IMR-90 (cell line): ENCODE data around the gene PAXIP1. TPM values are rescaled to one million over a fixed set of nuclear protein-coding genes. Genes with fewer than 3 reads are reported as not detected.

Experiments used
- ATAC-seq: fragments of 200-7000 bp; cut with Tn5 transposase; 2 replicates; pipeline ENCODE4 v1.9.1; 2020; ENCODE audit warnings: low read depth, mild to moderate bottlenecking, moderate library complexity
- BruUV-seq: library from RNA; stranded (reverse); fragments of 400-500 nt; replicated peaks from 2 replicates; lab custom pipeline; 2021; lab: Mats Ljungman, UMichigan
- CTCF ChIA-PET: fragments of 300-600 bp; formaldehyde crosslinking; extraction: SDS; loops from one replicate; lab custom pipeline; 2021; ENCODE audit warnings: antibody characterized with exemption; lab: Yijun Ruan, JAX
- POLR2A ChIA-PET: fragments of 300-600 bp; sonication (Branson Sonifier 250); formaldehyde crosslinking; loops from one replicate; lab custom pipeline; 2022; ENCODE audit warnings: antibody characterized with exemption; ENCODE audit not compliant: unreplicated experiment; lab: Charles Lee
- DNase-seq: peaks from one replicate; pipeline ENCODE4 v3.0.0; 2013
- H2AFZ ChIP-seq: replicated peaks from 2 replicates; pipeline ENCODE3; 2013; ENCODE audit warnings: low read length, mild to moderate bottlenecking; ENCODE audit not compliant: poor library complexity
- H2AK5ac ChIP-seq: 2 replicates; pipeline ENCODE4 v1.6.1; 2013; ENCODE audit warnings: low read depth, low read length, inconsistent platforms
- H2AK9ac ChIP-seq: replicated peaks from 2 replicates; pipeline ENCODE3; 2013; ENCODE audit warnings: mild to moderate bottlenecking, low read depth, low read length, moderate library complexity; ENCODE audit not compliant: poor library complexity
- H2BK120ac ChIP-seq: 2 replicates; pipeline ENCODE4 v1.6.1; 2013; ENCODE audit warnings: low read depth, low read length, inconsistent platforms
- H2BK15ac ChIP-seq: 3 replicates; pipeline ENCODE4 v1.6.1; 2013; ENCODE audit warnings: low read depth, low read length, inconsistent platforms
- H2BK20ac ChIP-seq: 2 replicates; pipeline ENCODE4 v1.6.1; 2013; ENCODE audit warnings: low read depth, mild to moderate bottlenecking, inconsistent platforms, low read length, moderate library complexity
- H2BK5ac ChIP-seq: 2 replicates; pipeline ENCODE4 v1.6.1; 2013; ENCODE audit warnings: mild to moderate bottlenecking, low read depth, low read length, inconsistent platforms; ENCODE audit not compliant: poor library complexity, severe bottlenecking
- H3K14ac ChIP-seq: replicated peaks from 2 replicates; pipeline ENCODE4 v1.6.1; 2013; ENCODE audit warnings: low read depth, low read length, inconsistent platforms
- H3K18ac ChIP-seq: 2 replicates; pipeline ENCODE4 v1.6.1; 2013; ENCODE audit warnings: low read depth, low read length, control low read depth
- H3K23ac ChIP-seq: 2 replicates; pipeline ENCODE4 v1.6.1; 2013; ENCODE audit warnings: low read depth, low read length, inconsistent platforms
- H3K27ac ChIP-seq: 2 replicates; pipeline ENCODE4 v1.5.1; 2013; ENCODE audit warnings: mild to moderate bottlenecking, control low read depth, low read length; ENCODE audit not compliant: insufficient read depth
- H3K27me3 ChIP-seq: 2 replicates; pipeline ENCODE4 v1.6.1; 2013; ENCODE audit warnings: low read length; ENCODE audit not compliant: control insufficient read depth, insufficient read depth
- H3K36me3 ChIP-seq: 2 replicates; pipeline ENCODE4 v1.6.1; 2013; ENCODE audit warnings: low read length, mixed read lengths; ENCODE audit not compliant: control insufficient read depth, insufficient read depth
- H3K4ac ChIP-seq: 2 replicates; pipeline ENCODE4 v1.6.1; 2013; ENCODE audit warnings: low read depth, low read length, inconsistent platforms
- H3K4me1 ChIP-seq: 2 replicates; pipeline ENCODE4 v1.6.1; 2013; ENCODE audit warnings: low read length, mixed read lengths; ENCODE audit not compliant: control insufficient read depth, insufficient read depth
- H3K4me2 ChIP-seq: 2 replicates; pipeline ENCODE4 v1.6.1; 2013; ENCODE audit warnings: low read depth, mild to moderate bottlenecking, control low read depth, low read length, moderate library complexity
- H3K4me3 ChIP-seq: 2 replicates; pipeline ENCODE4 v1.5.1; 2013; ENCODE audit warnings: low read depth, mild to moderate bottlenecking, control low read depth, low read length, moderate library complexity; ENCODE audit not compliant: insufficient read depth
- H3K56ac ChIP-seq: 2 replicates; pipeline ENCODE4 v1.6.1; 2013; ENCODE audit warnings: low read length, inconsistent platforms; ENCODE audit not compliant: insufficient read depth; ENCODE audit errors: extremely low read depth
- H3K79me1 ChIP-seq, 2 experiments: 2 replicates each; pipeline ENCODE4 v1.6.1; 2013; ENCODE audit warnings: low read length in 2 of 2, inconsistent platforms in 1 of 2, low read depth in 1 of 2
- H3K9ac ChIP-seq: 2 replicates; pipeline ENCODE4 v1.6.1; 2013; ENCODE audit warnings: low read depth, low read length, control low read depth
- H3K9me1 ChIP-seq: 2 replicates; pipeline ENCODE4 v1.6.1; 2013; ENCODE audit warnings: low read length, inconsistent platforms; ENCODE audit not compliant: insufficient read depth
- H3K9me3 ChIP-seq: 2 replicates; pipeline ENCODE4 v1.6.1; 2013; ENCODE audit warnings: low read length; ENCODE audit not compliant: control insufficient read depth, insufficient read depth
- H4K20me1 ChIP-seq: 2 replicates; pipeline ENCODE4 v1.6.1; 2013; ENCODE audit warnings: low read length, inconsistent platforms; ENCODE audit not compliant: insufficient read depth
- H4K5ac ChIP-seq: 2 replicates; pipeline ENCODE4 v1.6.1; 2013; ENCODE audit warnings: mild to moderate bottlenecking, low read depth, low read length, control low read depth
- H4K8ac ChIP-seq, 2 experiments: 2 replicates each; pipeline ENCODE4 v1.6.1; 2013; ENCODE audit warnings: low read depth in 2 of 2, low read length in 2 of 2, control low read depth in 1 of 2, inconsistent platforms in 1 of 2
- H4K91ac ChIP-seq: 2 replicates; pipeline ENCODE4 v1.6.1; 2013; ENCODE audit warnings: low read depth, low read length, inconsistent platforms; ENCODE audit not compliant: insufficient read depth
- BHLHE40 ChIP-seq: fragments of 150-350 bp; IDR thresholded peaks from 2 replicates; pipeline ENCODE4 v1.6.1; 2016; ENCODE audit warnings: mild to moderate bottlenecking, low read depth, low read length
- CEBPB ChIP-seq: IDR thresholded peaks from 2 replicates; pipeline ENCODE4 v1.6.1; 2012; ENCODE audit warnings: low read depth, low read length, improper control_type of control experiment
- CHD1 ChIP-seq: IDR thresholded peaks from 2 replicates; pipeline ENCODE4 v1.6.1; 2012; ENCODE audit warnings: low read depth, low read length, improper control_type of control experiment
- CTCF ChIP-seq: conservative IDR thresholded peaks from 2 replicates; pipeline ENCODE4 v1.5.1; 2012; ENCODE audit warnings: mild to moderate bottlenecking, low read depth, low read length, improper control_type of control experiment
- FOS ChIP-seq: fragments of 150-350 bp; IDR thresholded peaks from 2 replicates; pipeline ENCODE4 v1.6.1; 2016; ENCODE audit warnings: low read depth, low read length
- MXI1 ChIP-seq: IDR thresholded peaks from 2 replicates; pipeline ENCODE4 v1.6.1; 2012; ENCODE audit warnings: low read depth, mild to moderate bottlenecking, low read length, moderate library complexity, borderline replicate concordance
- NFE2L2 ChIP-seq: fragments of 150-350 bp; IDR thresholded peaks from 2 replicates; pipeline ENCODE4 v1.6.1; 2016; ENCODE audit warnings: low read depth, mild to moderate bottlenecking, low read length
- POLR2A ChIP-seq: IDR thresholded peaks from 2 replicates; pipeline ENCODE4 v1.6.1; 2012; ENCODE audit warnings: mild to moderate bottlenecking, low read depth, low read length
- RCOR1 ChIP-seq: IDR thresholded peaks from 2 replicates; pipeline ENCODE4 v1.6.1; 2012; ENCODE audit warnings: mild to moderate bottlenecking, low read length, improper control_type of control experiment; ENCODE audit not compliant: insufficient replicate concordance
- SMC3 ChIP-seq: fragments of 150-350 bp; IDR thresholded peaks from 2 replicates; pipeline ENCODE4 v1.6.1; 2016; ENCODE audit warnings: low read depth, mild to moderate bottlenecking, antibody characterized with exemption, low read length, moderate library complexity
- WGBS, 2 experiments: methylation state at CpG; one replicate each; pipeline versions ENCODE4 v1.1.5 to v1.1.7; 2013; ENCODE audit warnings: missing lambda C conversion rate in 2 of 2; ENCODE audit not compliant: insufficient read length in 1 of 2; ENCODE audit errors: extremely low coverage in 2 of 2; 5-methylcytosine and 5-hydroxymethylcytosine counted together
- dilution Hi-C: fragments of 300-500 bp; cut with HindIII; formaldehyde crosslinking; loops from one replicate; pipeline ENCODE4 v1.14.3; 2018; ENCODE audit warnings: low sequenced_read_pairs; ENCODE audit not compliant: unreplicated experiment
- in situ Hi-C: fragments of 300-500 bp; cut with MboI; formaldehyde crosslinking; loops from 3 replicates; pipeline ENCODE4 v1.14.3; 2019; ENCODE audit warnings: low sequenced_read_pairs, inconsistent platforms, mixed read lengths
- intact Hi-C: fragments of 100-400 bp; cut with micrococcal nuclease; formaldehyde crosslinking; loops from 2 replicates; pipeline ENCODE4 v1.10.0; 2022
- polyA plus RNA-seq, 3 experiments: library from polyadenylated mRNA; depleted of rRNA; stranded (reverse); fragments of >200 nt; gene quantifications; 2 replicates each; pipeline ENCODE4 v1.2.3, GENCODE V29; 2012; ENCODE audit warnings: low replicate concordance in 1 of 3
- total RNA-seq: library from RNA; depleted of rRNA; stranded (reverse); fragments of >200 nt; gene quantifications from 2 replicates; pipeline ENCODE4 v1.2.3, GENCODE V29; 2012
- TF ChIP-seq, protein P1 (sequence below): fragments of 150-350 bp; IDR thresholded peaks from 2 replicates; pipeline ENCODE4 v1.6.1; 2016; ENCODE audit warnings: low read depth, mild to moderate bottlenecking, low read length, moderate library complexity, borderline replicate concordance

PAXIP1 gene
- total and polyA plus RNA-seq, 2 of the 4 experiments (the other 2 are of a cell fraction): 7.3 to 8.7 TPM

- dilution Hi-C loops: no loop called here
- CTCF ChIA-PET: no interaction called here
- 100% methylated on average over 2 of the region's 7 CpGs; no CpG with 5 or more reads in 1 of the 2 experiments for WGBS, 2 experiments
Observed at GRCh38 chr7:154973381-154973780, 29.5 kb downstream of the PAXIP1 start.

More at GRCh38 chr7:154973381-154973780, 29.5 kb downstream of the PAXIP1 start:
- Histone ChIP-seq H2BK5ac (no peak overlapping the region), H3K9me1 (peaks cover 4% of the 10 kb centered on the region; the same call in 1 of the 2 replicates), H3K9me3 (no peaks in the 10 kb centered on the region), H3K4me1 (no peaks in the 10 kb centered on the region), H3K56ac (no peak overlapping the region), H2BK120ac (no peak overlapping the region), H4K8ac (no peak overlapping the region), H2AFZ (no peak overlapping the region), H2AK9ac (no peak overlapping the region), H3K14ac (no peak overlapping the region), H3K79me1 (peaks cover 0 to 3% of the 10 kb centered on the region in 2 experiments; a peak in 2 of 4 replicates), H4K5ac (no peak overlapping the region), H3K4ac (no peak overlapping the region), H3K36me3 (peaks cover 29% of the 10 kb centered on the region), H4K20me1 (no peaks in the 10 kb centered on the region), H3K4me2 (no peak overlapping the region), H3K4me3 (no peak overlapping the region), H3K9ac (no peak overlapping the region), H2AK5ac (no peak overlapping the region), H4K91ac (no peak overlapping the region), H3K27ac (no peak overlapping the region), H2BK15ac (no peak overlapping the region), H3K27me3 (no peaks in the 10 kb centered on the region), H3K23ac (no peak overlapping the region), H2BK20ac (no peak overlapping the region), H3K18ac (no peak overlapping the region)
- ATAC-seq: no peak
- no peak for TF ChIP-seq POLR2A
- TF ChIP-seq NFE2L2: no peak
- no peak for TF ChIP-seq MXI1
- no peak for TF ChIP-seq CTCF
- TF ChIP-seq CEBPB: no peak
- TF ChIP-seq BHLHE40: no peak
- TF ChIP-seq, protein P1, sequence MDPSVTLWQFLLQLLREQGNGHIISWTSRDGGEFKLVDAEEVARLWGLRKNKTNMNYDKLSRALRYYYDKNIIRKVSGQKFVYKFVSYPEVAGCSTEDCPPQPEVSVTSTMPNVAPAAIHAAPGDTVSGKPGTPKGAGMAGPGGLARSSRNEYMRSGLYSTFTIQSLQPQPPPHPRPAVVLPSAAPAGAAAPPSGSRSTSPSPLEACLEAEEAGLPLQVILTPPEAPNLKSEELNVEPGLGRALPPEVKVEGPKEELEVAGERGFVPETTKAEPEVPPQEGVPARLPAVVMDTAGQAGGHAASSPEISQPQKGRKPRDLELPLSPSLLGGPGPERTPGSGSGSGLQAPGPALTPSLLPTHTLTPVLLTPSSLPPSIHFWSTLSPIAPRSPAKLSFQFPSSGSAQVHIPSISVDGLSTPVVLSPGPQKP: no peak
- no peak for TF ChIP-seq FOS
- no peak for TF ChIP-seq CHD1
- no peak for TF ChIP-seq SMC3
- TF ChIP-seq RCOR1: no peak
- in situ Hi-C loops: no loop called here
- intact Hi-C loops: no loop called here
- POLR2A ChIA-PET: no interaction called here
- no peak for DNase-seq
- no TSS peak for BruUV-seq
